Glomerular endothelial cell (primary cell): ENCODE data around the gene FBXL13. TPM values are rescaled to one million over a fixed set of nuclear protein-coding genes. Genes with fewer than 3 reads are reported as not detected.
"Not testable (repeated sequence)": the region's sequence is repeated elsewhere in the genome, so short reads cannot be mapped to it uniquely, and the experiment has no call there.

Source experiments
- DNase-seq: peaks from one replicate; pipeline ENCODE4 v3.0.0-alpha.2; 2011; ENCODE audit warnings: low read depth, low spot score; ENCODE audit errors: extremely low read depth
- total RNA-seq: library from RNA; depleted of rRNA; stranded (reverse); fragments of >200 nt; gene quantifications from 2 replicates; pipeline ENCODE4 v1.2.3, GENCODE V29; 2015

FBXL13 gene
- total RNA-seq, 1 donor from 2014 or later: 2.2 TPM

GRCh38 chr7:103031024-103031423 lies 43.6 kb downstream of the FBXL13 start:
- DNase-seq: no peak

- no peak for DNase-seq
Observed at GRCh38 chr7:103025341-103025740, 49.3 kb downstream of the FBXL13 start.

GRCh38 chr7:103023578-103023977 lies 51.0 kb downstream of the FBXL13 start:
- DNase-seq: not testable (repeated sequence)

- DNase-seq: not testable (repeated sequence)
Observed at GRCh38 chr7:103021490-103021889, 53.1 kb downstream of the FBXL13 start.

GRCh38 chr7:103020876-103021275 lies 53.7 kb downstream of the FBXL13 start:
- DNase-seq: not testable (repeated sequence)

- not testable (repeated sequence) for DNase-seq
Observed at GRCh38 chr7:103018295-103018694, 56.3 kb downstream of the FBXL13 start.

- DNase-seq: no peak
Observed at GRCh38 chr7:103011650-103012049, 62.9 kb downstream of the FBXL13 start.

GRCh38 chr7:103010211-103010610 lies 64.4 kb downstream of the FBXL13 start:
- DNase-seq: no peak

- DNase-seq: no peak
Observed at GRCh38 chr7:103009466-103010185, 65.0 kb downstream of the FBXL13 start.

- DNase-seq: no peak
Observed at GRCh38 chr7:103003004-103003403, 71.6 kb downstream of the FBXL13 start.

GRCh38 chr7:103001210-103001609 lies 73.4 kb downstream of the FBXL13 start:
- no peak for DNase-seq

GRCh38 chr7:102996957-102997356 lies 77.6 kb downstream of the FBXL13 start:
- no peak for DNase-seq

- not testable (repeated sequence) for DNase-seq
Observed at GRCh38 chr7:102995609-102996008, 79.0 kb downstream of the FBXL13 start.

- DNase-seq: no peak
Observed at GRCh38 chr7:102994567-102994966, 80.0 kb downstream of the FBXL13 start.

- DNase-seq: no peak
Observed at GRCh38 chr7:102993718-102994029, 80.9 kb downstream of the FBXL13 start.

GRCh38 chr7:102992938-102993717 lies 81.5 kb downstream of the FBXL13 start:
- peak; percentile 98 for DNase-seq

GRCh38 chr7:102992509-102992937 lies 82.1 kb downstream of the FBXL13 start:
- no peak for DNase-seq

GRCh38 chr7:102991540-102992214 lies 82.9 kb downstream of the FBXL13 start:
- peak; percentile 90 for DNase-seq

- DNase-seq: no peak
Observed at GRCh38 chr7:102991077-102991539, 83.5 kb downstream of the FBXL13 start.

- DNase-seq: no peak
Observed at GRCh38 chr7:102990642-102991041, 84.0 kb downstream of the FBXL13 start.
